Esophagus muscularis mucosa (tissue), 4 donors: ENCODE data around the gene CAMTA1. TPM values are rescaled to one million over a fixed set of nuclear protein-coding genes. Genes with fewer than 3 reads are reported as not detected.

Source experiments
- DNase-seq: peaks from one replicate; pipeline ENCODE4 v3.0.0-alpha.2; 2017; ENCODE audit errors: extremely low spot score
- H3K27ac ChIP-seq, 4 donors: fragments of 200-600 bp; sonication (generic); replicated peaks in 1 of 4; 1 replicate in 3 of 4; 2 replicates in 1 of 4; pipeline ENCODE4 v1.5.1; 2016 to 2019; ENCODE audit warnings: mild to moderate bottlenecking in 1 of 4
- H3K27me3 ChIP-seq, 4 donors: fragments of 200-600 bp; sonication (generic); one replicate each; pipeline versions ENCODE4 v1.5.1 to v1.6.0; 2016 to 2019
- H3K36me3 ChIP-seq, 4 donors: fragments of 200-600 bp; sonication (generic); one replicate each; pipeline ENCODE4 v1.5.1; 2016 to 2019
- H3K4me1 ChIP-seq, 4 donors: fragments of 200-600 bp; sonication (generic); one replicate each; pipeline ENCODE4 v1.5.1; 2016 to 2019
- H3K4me3 ChIP-seq, 4 donors: fragments of 200-600 bp; sonication (generic); 1 replicate in 2 of 4; 2 replicates in 2 of 4; pipeline ENCODE4 v1.5.1; 2016 to 2019; ENCODE audit warnings: mild to moderate bottlenecking in 4 of 4, moderate library complexity in 1 of 4
- H3K9me3 ChIP-seq, 4 donors: fragments of 200-600 bp; sonication (generic); 1 replicate in 3 of 4; 2 replicates in 1 of 4; pipeline ENCODE4 v1.5.1; 2016 to 2019
- CTCF ChIP-seq, 3 experiments: fragments of 200-600 bp in 2 of 3; fragments of 450-650 bp in 1 of 3; sonication (generic) in 2 of 3; IDR thresholded peaks; one replicate each; pipeline ENCODE4 v1.5.1; 2017 to 2019; ENCODE audit warnings: antibody characterized with exemption in 3 of 3, mild to moderate bottlenecking in 2 of 3, moderate library complexity in 1 of 3
- EP300 ChIP-seq: sonication (generic); formaldehyde crosslinking; IDR thresholded peaks from one replicate; pipeline ENCODE4 v1.6.1; 2017; ENCODE audit warnings: antibody characterized with exemption
- POLR2A ChIP-seq: fragments of 450-650 bp; IDR thresholded peaks from one replicate; pipeline ENCODE4 v1.6.1; 2017; ENCODE audit warnings: antibody characterized with exemption, moderate library complexity, mild to moderate bottlenecking, low read depth
- POLR2AphosphoS5 ChIP-seq, 2 donors: sonication (generic); formaldehyde crosslinking; IDR thresholded peaks; one replicate each; pipeline ENCODE4 v1.6.1; 2017; ENCODE audit warnings: antibody characterized with exemption in 2 of 2
- WGBS: methylation state at CpG from one replicate; pipeline ENCODE4 v1.1.5; 2018; 5-methylcytosine and 5-hydroxymethylcytosine counted together
- intact Hi-C: fragments of 100-400 bp; cut with DNase I; formaldehyde crosslinking; loops from one replicate; pipeline ENCODE4 v1.15.1; 2023
- total RNA-seq, 4 donors: library from RNA; depleted of rRNA; stranded (reverse); fragments of >200 nt; gene quantifications; one replicate each; pipeline versions ENCODE4 v1.1.0 to v1.2.1, GENCODE V29; 2016

Gene CAMTA1
- total RNA-seq, 4 donors from 2014 or later = 109 to 226 (median 139) TPM

DNA sequence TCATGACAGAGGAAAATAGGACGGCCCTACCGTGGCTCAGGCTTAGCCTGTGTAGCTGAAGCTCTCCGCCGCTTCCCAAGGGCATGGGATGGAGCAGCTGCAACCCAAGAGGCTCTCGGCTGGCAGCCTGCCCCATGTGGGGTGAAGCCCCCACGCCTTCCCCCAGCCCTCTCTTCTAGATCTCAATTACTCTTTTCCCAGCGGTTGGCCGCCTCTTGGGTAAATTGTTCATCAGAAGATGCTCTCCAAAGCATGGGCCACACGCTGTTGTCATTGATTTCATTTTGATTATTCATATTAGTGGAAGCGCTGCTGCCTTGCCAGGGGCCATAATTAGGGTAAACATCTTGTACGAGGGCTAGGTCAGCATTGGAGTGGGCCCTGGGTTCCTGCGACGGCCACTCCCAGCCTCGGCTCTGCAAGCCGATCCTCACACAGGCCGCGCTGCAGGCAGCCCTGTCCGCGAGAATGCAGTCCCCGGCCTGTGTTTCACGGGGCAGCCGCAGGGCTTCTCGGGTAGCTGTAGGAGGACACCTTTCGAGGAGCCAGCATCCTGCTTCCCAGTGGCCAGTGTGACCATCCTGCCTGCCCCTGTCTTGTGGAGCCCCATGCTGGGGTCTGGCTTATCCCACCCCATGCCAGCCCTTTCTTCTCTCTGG is 871.4 kb downstream of the CAMTA1 start:
- intact Hi-C loops = no loop called here
- H3K27me3 ChIP-seq = peaks cover 0 to 13% (median 0%) of the 10 kb centered on the region in 4 donors
- TF ChIP-seq CTCF (IDR thresholded peaks at IDR 0.05) = no peak
- no peak for TF ChIP-seq POLR2AphosphoS5 (IDR thresholded peaks at IDR 0.05)
- TF ChIP-seq POLR2A = no peak
- no peak for TF ChIP-seq EP300
- H3K36me3 ChIP-seq = no peaks in the 10 kb centered on the region
- H3K27ac ChIP-seq = no peak overlapping the region
- no peaks in the 10 kb centered on the region for H3K9me3 ChIP-seq
- WGBS = 84% methylated on average over 22 of the region's 24 CpGs
- no peaks in the 10 kb centered on the region for H3K4me1 ChIP-seq
- no peak for DNase-seq
- no peak overlapping the region for H3K4me3 ChIP-seq

GRCh38 chr1:7657287-7658016 is 872.2 kb downstream of the CAMTA1 start:
- no peaks in the 10 kb centered on the region for H3K9me3 ChIP-seq
- no peaks in the 10 kb centered on the region for H3K4me1 ChIP-seq
- WGBS = 69% methylated on average over 17 of the region's 17 CpGs
- TF ChIP-seq CTCF (IDR thresholded peaks at IDR 0.05) = no peak
- TF ChIP-seq EP300 = no peak
- TF ChIP-seq POLR2A = no peak
- TF ChIP-seq POLR2AphosphoS5 (IDR thresholded peaks at IDR 0.05) = no peak
- H3K4me3 ChIP-seq = no peak overlapping the region
- intact Hi-C loops = no loop called here
- H3K27ac ChIP-seq = no peak overlapping the region
- DNase-seq = no peak
- H3K27me3 ChIP-seq = peaks cover 0 to 13% (median 0%) of the 10 kb centered on the region in 4 donors
- no peaks in the 10 kb centered on the region for H3K36me3 ChIP-seq

DNA sequence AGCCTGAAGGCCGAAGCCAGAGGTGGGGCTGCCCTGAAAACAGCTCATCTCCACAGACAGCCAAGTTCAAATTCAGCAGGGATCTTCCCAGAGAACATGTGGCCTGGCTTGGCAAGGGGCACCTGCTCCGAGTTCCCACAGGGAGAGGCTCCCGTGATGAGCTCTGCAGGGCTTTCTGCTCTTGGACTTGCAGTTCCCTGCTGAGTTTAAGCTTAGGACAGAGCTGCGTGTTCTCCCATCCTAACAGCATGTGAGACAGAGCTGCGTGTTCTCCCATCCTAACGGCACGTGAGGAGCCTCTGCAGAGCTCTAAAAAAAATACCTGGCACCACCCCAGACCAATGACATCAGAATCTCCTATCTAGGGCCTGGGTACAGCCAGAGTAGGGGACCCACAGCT is 872.8 kb downstream of the CAMTA1 start:
- no peak overlapping the region for H3K27ac ChIP-seq
- 87% methylated on average over 7 of the region's 7 CpGs for WGBS
- peaks cover 0 to 13% (median 0%) of the 10 kb centered on the region in 4 donors for H3K27me3 ChIP-seq
- no peaks in the 10 kb centered on the region for H3K9me3 ChIP-seq
- DNase-seq = no peak
- no peaks in the 10 kb centered on the region for H3K4me1 ChIP-seq
- TF ChIP-seq POLR2A = no peak
- no peak for TF ChIP-seq CTCF (IDR thresholded peaks at IDR 0.05)
- no peak for TF ChIP-seq POLR2AphosphoS5 (IDR thresholded peaks at IDR 0.05)
- no peak for TF ChIP-seq EP300
- H3K4me3 ChIP-seq = no peak overlapping the region
- intact Hi-C loops = no loop called here
- H3K36me3 ChIP-seq = no peaks in the 10 kb centered on the region

DNA sequence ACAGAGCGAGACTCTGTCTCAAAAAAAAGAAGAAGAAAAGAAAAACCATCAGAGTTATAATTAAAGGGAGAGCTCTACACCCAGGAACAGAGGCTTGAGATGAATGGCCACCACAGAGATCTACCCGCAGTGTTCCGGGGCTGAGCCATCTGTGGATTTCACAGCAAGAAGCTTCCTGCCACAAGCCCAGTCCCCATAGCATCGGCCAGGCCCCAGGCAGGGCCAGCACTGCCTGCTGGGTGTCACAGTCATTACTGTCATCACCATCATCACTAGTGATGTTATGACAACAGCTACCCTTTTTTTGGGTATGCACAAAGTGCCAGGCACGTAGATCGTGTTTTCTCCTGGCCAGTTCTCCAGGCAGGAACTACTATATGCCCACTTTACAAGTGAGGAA is 874.3 kb downstream of the CAMTA1 start:
- H3K9me3 ChIP-seq = no peaks in the 10 kb centered on the region
- no peak overlapping the region for H3K4me3 ChIP-seq
- no peaks in the 10 kb centered on the region for H3K36me3 ChIP-seq
- no peak overlapping the region for H3K27ac ChIP-seq
- no peak for DNase-seq
- no peaks in the 10 kb centered on the region for H3K4me1 ChIP-seq
- 71% methylated on average over 6 of the region's 6 CpGs for WGBS
- intact Hi-C loops = no loop called here
- TF ChIP-seq EP300 = no peak
- no peak for TF ChIP-seq POLR2AphosphoS5 (IDR thresholded peaks at IDR 0.05)
- no peak for TF ChIP-seq POLR2A
- TF ChIP-seq CTCF (IDR thresholded peaks at IDR 0.05) = no peak
- peaks cover 0 to 13% (median 0%) of the 10 kb centered on the region in 4 donors for H3K27me3 ChIP-seq
